SK-N-SH (cell line): ENCODE data around the gene FGGY.

ENCODE experiments used
- CTCF ChIP-seq: fragments of 200-600 bp; sonication (generic); IDR thresholded peaks from 2 replicates; pipeline ENCODE4 v1.6.1; 2017; ENCODE audit warnings: antibody characterized with exemption, mild to moderate bottlenecking, moderate library complexity
- POLR2AphosphoS5 ChIP-seq: IDR thresholded peaks from 2 replicates; pipeline ENCODE4 v1.6.1; 2012; ENCODE audit warnings: low read depth, low read length
- RCOR1 ChIP-seq: fragments of 150-350 bp; IDR thresholded peaks from 2 replicates; pipeline ENCODE4 v1.6.1; 2017; ENCODE audit warnings: antibody characterized with exemption, low read length
- RFX5 ChIP-seq: IDR thresholded peaks from 2 replicates; pipeline ENCODE4 v1.6.1; 2012; ENCODE audit warnings: mild to moderate bottlenecking, improper control_type of control experiment, low read length
- SMC3 ChIP-seq: IDR thresholded peaks from 2 replicates; pipeline ENCODE4 v1.6.1; 2012; ENCODE audit warnings: low read depth, low read length, improper control_type of control experiment
- TAF1 ChIP-seq: IDR thresholded peaks from 2 replicates; pipeline ENCODE4 v1.6.1; 2012; ENCODE audit warnings: low read depth, mild to moderate bottlenecking, low read length, moderate library complexity, borderline replicate concordance
- TCF12 ChIP-seq: IDR thresholded peaks from 2 replicates; pipeline ENCODE4 v1.4.0; 2012
- USF1 ChIP-seq: IDR thresholded peaks from 2 replicates; pipeline ENCODE4 v1.4.0; 2012; ENCODE audit warnings: low read depth, borderline replicate concordance
- YY1 ChIP-seq: IDR thresholded peaks from 2 replicates; pipeline ENCODE4 v1.4.0; 2012; ENCODE audit warnings: low read depth, mild to moderate bottlenecking

GRCh38 chr1:59543211-59543668, 246.3 kb downstream of the FGGY start:
- TF ChIP-seq CTCF = no peak
- TF ChIP-seq USF1 = no peak
- no peak for TF ChIP-seq YY1
- TF ChIP-seq RFX5 = no peak
- no peak for TF ChIP-seq SMC3
- no peak for TF ChIP-seq POLR2AphosphoS5
- TF ChIP-seq TAF1 = no peak
- TF ChIP-seq TCF12 = no peak
- TF ChIP-seq RCOR1 = no peak
